K562 (cell line): ENCODE data around the gene IGLON5. TPM values are rescaled to one million over a fixed set of nuclear protein-coding genes. Genes with fewer than 3 reads are reported as not detected.

Source experiments
- ATAC-seq: fragments of 200-7000 bp; cut with Tn5 transposase; 3 replicates; pipeline ENCODE4 v1.9.1; 2020; ENCODE audit warnings: moderate library complexity
- BruUV-seq: library from RNA; stranded (reverse); fragments of 400-500 nt; replicated peaks from 2 replicates; lab custom pipeline; 2021; lab: Mats Ljungman, UMichigan
- CTCF ChIA-PET: fragments of 300-600 bp; formaldehyde crosslinking; extraction: SDS; loops from one replicate; lab custom pipeline; 2021; ENCODE audit warnings: low intra/inter-chr PET ratio; lab: Yijun Ruan, JAX
- POLR2A ChIA-PET: fragments of 300-600, 350-650 bp; sonication (Branson Sonifier 250); formaldehyde crosslinking; extraction: SDS; loops from one replicate; lab custom pipeline; 2021; ENCODE audit warnings: antibody characterized with exemption, inconsistent platforms; lab: Yijun Ruan, JAX
- DNase-seq, 4 experiments: peaks; one replicate each; pipeline versions ENCODE4 v3.0.0 to v3.0.0-alpha.2; 2011 to 2018; ENCODE audit warnings: low spot score in 3 of 4, mixed read lengths in 3 of 4; ENCODE audit errors: extremely low read depth in 1 of 4
- FAIRE-seq: peaks from 2 replicates; lab custom pipeline; 2011; peaks lifted over from hg19 to GRCh38; lab: Jason Lieb, UNC
- H2AFZ ChIP-seq: 2 replicates; pipeline ENCODE4 v1.6.0; 2011; ENCODE audit warnings: low read depth, low read length, control low read depth, inconsistent platforms
- H3K27ac ChIP-seq: fragments of 200-600 bp; 3 replicates; pipeline ENCODE4 v1.8.0; 2011; ENCODE audit warnings: low read depth, mild to moderate bottlenecking, control low read depth, inconsistent platforms, low read length, moderate library complexity, mixed read lengths; ENCODE audit errors: extremely low read depth
- H3K27me3 ChIP-seq, 2 experiments: fragments of 300-600 bp in 1 of 2; 2 replicates in 1 of 2; 3 replicates in 1 of 2; pipeline versions ENCODE4 v1.6.0 to v1.8.0; 2011; ENCODE audit warnings: inconsistent platforms in 2 of 2, low read length in 2 of 2, mild to moderate bottlenecking in 1 of 2, mixed read lengths in 1 of 2, moderate library complexity in 1 of 2; ENCODE audit not compliant: control insufficient read depth in 2 of 2, insufficient read depth in 2 of 2
- H3K36me3 ChIP-seq: fragments of 300-600 bp; 3 replicates; pipeline ENCODE4 v1.8.0; 2011; ENCODE audit warnings: mild to moderate bottlenecking, low read length, inconsistent platforms; ENCODE audit not compliant: control insufficient read depth, insufficient read depth
- H3K4me1 ChIP-seq, 2 experiments: fragments of 200-600 bp in 1 of 2; replicated peaks in 1 of 2; 2 replicates in 1 of 2; 3 replicates in 1 of 2; pipeline versions ENCODE4 v1.5.1 to v1.8.0; 2011; ENCODE audit warnings: inconsistent platforms in 2 of 2, low read length in 2 of 2, mild to moderate bottlenecking in 1 of 2, mixed read lengths in 1 of 2, moderate library complexity in 1 of 2; ENCODE audit not compliant: control insufficient read depth in 2 of 2, insufficient read depth in 2 of 2
- H3K4me2 ChIP-seq: 2 replicates; pipeline ENCODE4 v1.6.1; 2011; ENCODE audit warnings: low read length, control low read depth, inconsistent platforms, mixed read lengths; ENCODE audit not compliant: insufficient read depth
- H3K4me3 ChIP-seq: fragments of 200-600 bp; sonication (generic), shearing (Covaris generic); 2 replicates; pipeline ENCODE4 v1.5.1; 2016; ENCODE audit warnings: control low read depth, inconsistent platforms
- H3K79me2 ChIP-seq: fragments of 200-600 bp; 3 replicates; pipeline ENCODE4 v1.8.0; 2011; ENCODE audit warnings: low read length, inconsistent platforms; ENCODE audit not compliant: control insufficient read depth, insufficient read depth
- H3K9ac ChIP-seq, 2 experiments: 2 replicates each; pipeline versions ENCODE4 v1.6.0 to v1.6.1; 2011; ENCODE audit warnings: low read depth in 2 of 2, low read length in 2 of 2, control low read depth in 1 of 2, inconsistent platforms in 1 of 2, mild to moderate bottlenecking in 1 of 2, mixed read lengths in 1 of 2; ENCODE audit not compliant: insufficient read depth in 1 of 2
- H3K9me1 ChIP-seq: one replicate; pipeline ENCODE4 v1.6.0; 2011; ENCODE audit warnings: inconsistent platforms, mild to moderate bottlenecking, low read length, moderate library complexity; ENCODE audit not compliant: control insufficient read depth, insufficient read depth
- H3K9me3 ChIP-seq: replicated peaks from 2 replicates; pipeline ENCODE4 v1.5.1; 2011; ENCODE audit warnings: low read depth, low read length, inconsistent platforms; ENCODE audit not compliant: control insufficient read depth, insufficient read depth
- H4K20me1 ChIP-seq: replicated peaks from 2 replicates; pipeline ENCODE4 v1.6.1; 2011; ENCODE audit warnings: low read length, inconsistent platforms, mixed read lengths; ENCODE audit not compliant: control insufficient read depth, insufficient read depth
- BCOR ChIP-seq: fragments of 450-650 bp; IDR thresholded peaks from 2 replicates; pipeline ENCODE4 v1.6.1; 2016
- BRF1 ChIP-seq: IDR thresholded peaks from 3 replicates; pipeline ENCODE4 v1.6.1; 2011; ENCODE audit warnings: borderline replicate concordance, mild to moderate bottlenecking; ENCODE audit not compliant: insufficient read length; ENCODE audit errors: extremely low read depth
- DMBX1 ChIP-seq: fragments of 250-450 bp; sonication (Bioruptor Pico); IDR thresholded peaks from 2 replicates; pipeline ENCODE4 v1.8.0; 2022; ENCODE audit warnings: inconsistent platforms, mild to moderate bottlenecking, moderate library complexity, borderline replicate concordance
- GTF2A2 ChIP-seq: IDR thresholded peaks from 2 replicates; pipeline ENCODE4 v1.6.1; 2016; ENCODE audit warnings: mild to moderate bottlenecking, missing genetic modification characterization, missing compliant biosample characterization
- HOMEZ ChIP-seq: fragments of 250-450 bp; sonication (Bioruptor Pico); IDR thresholded peaks from 2 replicates; pipeline ENCODE4 v1.4.0; 2020; ENCODE audit warnings: mild to moderate bottlenecking, moderate library complexity
- KDM5B ChIP-seq: fragments of 200-600 bp; sonication (generic); IDR thresholded peaks from 2 replicates; pipeline ENCODE4 v1.6.1; 2012; ENCODE audit warnings: low read depth, mild to moderate bottlenecking, moderate library complexity, low read length, control low read depth, inconsistent platforms; ENCODE audit not compliant: insufficient replicate concordance
- NUFIP1 ChIP-seq: fragments of 450-650 bp; IDR thresholded peaks from 2 replicates; pipeline ENCODE4 v1.6.1; 2018; ENCODE audit not compliant: partially characterized antibody
- SREBF1 ChIP-seq: fragments of 150-350 bp; IDR thresholded peaks from 2 replicates; pipeline ENCODE4 v1.6.1; 2014; ENCODE audit warnings: antibody characterized with exemption, low read depth, low read length, borderline replicate concordance
- TFAM ChIP-seq: fragments of 250-450 bp; sonication (Bioruptor Pico); conservative IDR thresholded peaks from 2 replicates; pipeline ENCODE4 v1.5.0; 2021; ENCODE audit warnings: mild to moderate bottlenecking, moderate library complexity
- VEZF1 ChIP-seq: fragments of 200-800 bp; sonication (Bioruptor generic); IDR thresholded peaks from 2 replicates; pipeline ENCODE4 v1.6.1; 2017; ENCODE audit warnings: missing genetic modification characterization, missing compliant biosample characterization
- ZNF263 ChIP-seq: sonication (generic); formaldehyde crosslinking; IDR thresholded peaks from 2 replicates; pipeline ENCODE4 v1.8.0; 2022; ENCODE audit warnings: mild to moderate bottlenecking, missing genetic modification reagents, borderline replicate concordance
- ZNF324 ChIP-seq: fragments of 250-450 bp; sonication (Bioruptor Pico); IDR thresholded peaks from 2 replicates; pipeline ENCODE4 v1.4.0; 2020; ENCODE audit warnings: mild to moderate bottlenecking
- WGBS: fragments of 100-300 bp; shearing (Covaris generic); methylation state at CpG from one replicate; pipeline ENCODE4 v1.1.6; 2016; ENCODE audit warnings: low coverage, mixed read lengths; ENCODE audit not compliant: insufficient coverage; ENCODE audit errors: missing lambda C conversion rate; 5-methylcytosine and 5-hydroxymethylcytosine counted together
- in situ Hi-C: fragments of 300-500 bp; cut with MboI; formaldehyde crosslinking; loops from 4 replicates; pipeline ENCODE4 v1.15.0; 2018; ENCODE audit warnings: inconsistent platforms, mixed read lengths
- intact Hi-C: fragments of 100-400 bp; cut with micrococcal nuclease; formaldehyde crosslinking; loops from 2 replicates; pipeline ENCODE4 v1.14.2; 2022
- polyA plus RNA-seq, 8 experiments: library from polyadenylated mRNA; depleted of rRNA in 4 of 8; stranded (reverse) in 5 of 8; unstranded in 3 of 8; fragments of >200 nt; fragmentation: Nextera tagmentation in 2 of 8; fragmentation: Illumina TruSeq in 1 of 8; extraction: Ambion mirVana in 2 of 8; extraction: Trizol in 1 of 8; gene quantifications; 2 replicates each; pipeline versions ENCODE4 v1.2.1 to v1.2.3, GENCODE V29; 2011 to 2014; ENCODE audit warnings: inconsistent platforms in 1 of 8, missing spikeins in 1 of 8
- total RNA-seq, 7 experiments: library from RNA; depleted of rRNA in 6 of 7; stranded (reverse); fragments of >200 nt in 6 of 7; fragmentation: Illumina TruSeq in 2 of 7; extraction: Trizol in 2 of 7; gene quantifications; 2 replicates each; pipeline versions ENCODE4 v1.2.1 to v1.2.3, GENCODE V29; 2011 to 2021; ENCODE audit warnings: low replicate concordance in 1 of 7
- TF ChIP-seq, protein P1 (sequence below), 3 experiments: fragments of 200-800 bp in 1 of 3; sonication (Bioruptor generic) in 1 of 3; sonication (generic) in 1 of 3; formaldehyde crosslinking in 1 of 3; IDR thresholded peaks; 2 replicates each; pipeline versions ENCODE4 v1.6.1 to v1.8.0; 2016 to 2022; ENCODE audit warnings: mild to moderate bottlenecking in 2 of 3, missing compliant biosample characterization in 2 of 3, missing genetic modification characterization in 2 of 3, missing genetic modification reagents in 1 of 3

Gene IGLON5
- total and polyA plus RNA-seq, 9 of the 15 experiments (the other 6 are each of a cell fraction or from before 2014, with no cell fraction given) = 0.03 to 0.22 (median 0.14) TPM; not detected in 2

- TF ChIP-seq, protein P1, sequence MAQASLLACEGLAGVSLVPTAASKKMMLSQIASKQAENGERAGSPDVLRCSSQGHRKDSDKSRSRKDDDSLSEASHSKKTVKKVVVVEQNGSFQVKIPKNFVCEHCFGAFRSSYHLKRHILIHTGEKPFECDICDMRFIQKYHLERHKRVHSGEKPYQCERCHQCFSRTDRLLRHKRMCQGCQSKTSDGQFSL (CRISPR knock-in tag; IDR thresholded peaks at IDR 0.05) = no peak
- TF ChIP-seq, protein P1 (tag; IDR thresholded peaks at IDR 0.05) = peak in 1 of 2 experiments; percentile 41; a peak in 1 of 4 replicates
- peak; percentile 36; the same call in 1 of the 2 replicates for TF ChIP-seq VEZF1 (CRISPR knock-in tag)
Measured at GRCh38 chr19:51311351-51312257, at the start of gene IGLON5 (continued).

DNA sequence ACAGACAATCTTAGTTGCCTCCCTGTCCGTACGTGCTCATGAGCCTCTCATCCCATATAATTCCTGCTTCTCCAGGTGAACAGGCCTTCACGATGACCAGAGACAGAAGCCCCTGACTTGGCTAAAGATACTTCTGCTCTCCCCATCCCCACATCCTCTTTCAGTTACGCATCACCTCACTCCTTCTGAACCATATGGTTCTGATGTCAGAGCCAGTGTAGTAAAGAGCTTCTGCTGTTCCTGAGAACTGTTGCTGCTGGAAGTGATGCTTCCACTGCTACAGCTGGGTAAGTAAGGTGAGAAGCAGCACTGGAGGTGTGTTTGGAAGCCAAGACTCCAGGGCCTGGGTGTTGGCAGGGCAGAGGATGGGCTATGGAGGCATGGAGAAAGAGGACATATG, 47.6 kb upstream of the IGLON5 start:
- Histone ChIP-seq H2AFZ (no peak overlapping the region), H3K4me3 (no peak overlapping the region), H3K9me1 (no peaks in the 10 kb centered on the region), H3K27ac (no peak overlapping the region), H3K4me2 (no peak overlapping the region), H3K9me3 (no peaks in the 10 kb centered on the region), H3K4me1 (no peaks in the 10 kb centered on the region; a peak in 1 of 5 replicates), H3K79me2 (no peaks in the 10 kb centered on the region), H3K36me3 (no peaks in the 10 kb centered on the region), H3K27me3 (peaks cover 24 to 49% of the 10 kb centered on the region in 2 experiments), H3K9ac (no peak overlapping the region), H4K20me1 (no peaks in the 10 kb centered on the region)
- POLR2A ChIA-PET = no interaction called here
- DNase-seq (no peak), ATAC-seq (no peak), FAIRE-seq (no peak)
- BruUV-seq = no TSS peak
- intact Hi-C loops (no loop called here), in situ Hi-C loops (no loop called here)
- TF ChIP-seq ZNF324 (CRISPR knock-in tag) (no peak), KDM5B (no peak), DMBX1 (CRISPR knock-in tag) (no peak), ZNF263 (no peak), TFAM (CRISPR knock-in tag) (no peak), HOMEZ (CRISPR knock-in tag) (no peak), NUFIP1 (no peak), SREBF1 (no peak), GTF2A2 (tag) (no peak), BCOR (no peak), BRF1 (no peak)
- CTCF ChIA-PET = no interaction called here
- WGBS = 2% methylated on average over 4 of the region's 4 CpGs
